HEK293T (cell line): ENCODE results near the gene PPM1L.

Experiments
- ARNT ChIP-seq: fragments of 450-650 bp; IDR thresholded peaks from 2 replicates; pipeline ENCODE4 v1.6.1; 2017; ENCODE audit warnings: mild to moderate bottlenecking
- CTBP1 ChIP-seq: fragments of 450-650 bp; IDR thresholded peaks from 2 replicates; pipeline ENCODE4 v1.6.1; 2016; ENCODE audit warnings: borderline replicate concordance
- FOXA1 ChIP-seq: fragments of 450-650 bp; IDR thresholded peaks from 2 replicates; pipeline ENCODE4 v1.6.1; 2016; ENCODE audit warnings: mild to moderate bottlenecking
- FOXM1 ChIP-seq: fragments of 450-650 bp; IDR thresholded peaks from 2 replicates; pipeline ENCODE4 v1.6.1; 2017; ENCODE audit warnings: mild to moderate bottlenecking, borderline replicate concordance
- LEF1 ChIP-seq: fragments of 450-650 bp; IDR thresholded peaks from 2 replicates; pipeline ENCODE4 v1.6.1; 2017; ENCODE audit warnings: mild to moderate bottlenecking, borderline replicate concordance
- SP1 ChIP-seq: fragments of 450-650 bp; IDR thresholded peaks from 2 replicates; pipeline ENCODE4 v1.6.1; 2017
- SUZ12 ChIP-seq: fragments of 450-650 bp; IDR thresholded peaks from 2 replicates; pipeline ENCODE4 v1.6.1; 2016; ENCODE audit warnings: mild to moderate bottlenecking

- TF ChIP-seq FOXM1: no peak
- TF ChIP-seq SUZ12: no peak
- no peak for TF ChIP-seq SP1
- TF ChIP-seq FOXA1: no peak
- no peak for TF ChIP-seq ARNT
- TF ChIP-seq CTBP1: no peak
- no peak for TF ChIP-seq LEF1
Observed at GRCh38 chr3:160860346-160860745, 104.3 kb downstream of the PPM1L start.
